Measurements from ENCODE around the gene DMAC2.

DMAC2 gene

DNA sequence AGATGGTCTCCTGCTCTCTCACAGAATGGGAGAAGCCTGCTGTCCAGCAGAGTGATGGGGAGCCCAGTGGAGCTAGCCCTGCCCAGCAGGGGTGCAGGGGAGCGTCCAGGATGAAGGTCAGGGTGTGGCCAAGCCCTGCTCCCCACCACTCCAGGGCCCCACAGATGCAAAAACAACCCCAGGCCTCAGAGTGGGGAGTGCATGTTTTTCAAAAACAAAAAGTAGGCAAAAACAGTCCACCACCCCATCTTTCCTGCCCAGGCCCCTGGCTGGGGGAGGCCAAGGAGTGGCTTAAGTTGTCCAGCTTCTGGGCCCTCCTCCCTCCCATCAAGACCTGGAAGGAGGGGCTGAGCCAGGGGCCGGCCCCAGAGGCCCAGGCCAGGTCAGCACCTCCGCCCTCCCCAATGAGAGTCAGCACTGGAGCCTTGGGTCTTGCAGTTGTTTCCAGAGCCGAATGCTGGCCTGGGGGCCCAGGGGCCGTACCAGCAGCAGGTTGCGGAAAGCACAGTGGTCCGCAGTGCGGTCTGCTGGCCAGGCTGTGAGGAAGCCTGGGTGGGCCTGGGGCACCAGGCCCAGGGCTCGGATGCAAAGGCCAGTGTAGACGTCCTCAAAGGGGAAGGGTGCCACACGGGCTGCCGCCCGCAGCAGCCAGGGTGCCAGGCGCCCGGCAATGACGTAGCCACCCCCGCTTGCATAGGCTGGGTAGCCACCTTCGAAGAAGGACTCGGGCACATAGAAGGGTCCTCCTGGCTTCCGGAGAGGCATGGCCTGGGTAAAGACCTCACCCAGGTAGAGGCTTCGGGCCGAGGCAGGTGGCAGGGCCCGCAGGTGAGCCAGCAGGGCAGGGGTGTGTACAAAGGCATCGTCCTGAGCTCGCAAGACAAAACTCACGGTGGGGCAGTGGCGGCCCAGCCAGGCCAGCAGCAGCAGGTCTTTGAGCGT, 14.3 kb downstream of the DMAC2 start:
- Histone ChIP-seq H3K36me3 (ENCODE audit: low read length) (no peaks in the 10 kb centered on the region), H2AFZ (ENCODE audit: low read depth, low read length, severe bottlenecking) (no peak overlapping the region), H3F3A (ENCODE audit: insufficient read depth) (no peaks in the 10 kb centered on the region), H3K4me3 (ENCODE audit: insufficient read depth, low read length, poor library complexity, severe bottlenecking) (no peak overlapping the region), H3K9me2 (replicated peaks; ENCODE audit: insufficient read depth, low read length) (no peaks in the 10 kb centered on the region), H3K27me3 (ENCODE audit: low read length) (no peaks in the 10 kb centered on the region), H3K27ac (ENCODE audit: low read depth, low read length) (no peak overlapping the region), H3K4me2 (ENCODE audit: low read depth, low read length, poor library complexity, severe bottlenecking) (no peak overlapping the region), H3K9ac (ENCODE audit: low read length) (no peak overlapping the region), H3K9me3 (ENCODE audit: insufficient read depth, low read length) (no peaks in the 10 kb centered on the region), H4K20me1 (ENCODE audit: low read depth, low read length) (no peaks in the 10 kb centered on the region), H3K79me2 (ENCODE audit: insufficient read depth, low read length) (no peaks in the 10 kb centered on the region)
- no peak for TF ChIP-seq EZH2phosphoT487 (conservative IDR thresholded peaks at IDR 0.05; ENCODE audit: low read length)
- no peak for TF ChIP-seq CTCF (IDR thresholded peaks at IDR 0.05; ENCODE audit: insufficient read depth, low read length, poor library complexity, severe bottlenecking)

GRCh38 chr19:41424335-41425173, 15.2 kb downstream of the DMAC2 start:
- Histone ChIP-seq H4K20me1 (ENCODE audit: low read depth, low read length) (no peaks in the 10 kb centered on the region), H3K4me2 (ENCODE audit: low read depth, low read length, poor library complexity, severe bottlenecking) (no peak overlapping the region), H3K4me3 (ENCODE audit: insufficient read depth, low read length, poor library complexity, severe bottlenecking) (no peak overlapping the region), H3K27ac (ENCODE audit: low read depth, low read length) (no peak overlapping the region), H3K36me3 (ENCODE audit: low read length) (no peaks in the 10 kb centered on the region), H3K9me2 (replicated peaks; ENCODE audit: insufficient read depth, low read length) (no peaks in the 10 kb centered on the region), H3K9me3 (ENCODE audit: insufficient read depth, low read length) (no peaks in the 10 kb centered on the region), H2AFZ (ENCODE audit: low read depth, low read length, severe bottlenecking) (no peak overlapping the region), H3F3A (ENCODE audit: insufficient read depth) (no peaks in the 10 kb centered on the region), H3K27me3 (ENCODE audit: low read length) (no peaks in the 10 kb centered on the region), H3K79me2 (ENCODE audit: insufficient read depth, low read length) (no peaks in the 10 kb centered on the region), H3K9ac (ENCODE audit: low read length) (no peak overlapping the region)
- no peak for TF ChIP-seq CTCF (IDR thresholded peaks at IDR 0.05; ENCODE audit: insufficient read depth, low read length, poor library complexity, severe bottlenecking)
- TF ChIP-seq EZH2phosphoT487 (conservative IDR thresholded peaks at IDR 0.05; ENCODE audit: low read length) = no peak

GRCh38 chr19:41422955-41423354, 16.8 kb downstream of the DMAC2 start:
- H3K9me3 ChIP-seq (ENCODE audit: insufficient read depth, low read length) = no peaks in the 10 kb centered on the region
- H3K9me2 ChIP-seq (replicated peaks; ENCODE audit: insufficient read depth, low read length) = no peaks in the 10 kb centered on the region
- no peaks in the 10 kb centered on the region for H3K27me3 ChIP-seq (ENCODE audit: low read length)
- H3K4me2 ChIP-seq (ENCODE audit: low read depth, low read length, poor library complexity, severe bottlenecking) = no peak overlapping the region
- no peaks in the 10 kb centered on the region for H3F3A ChIP-seq (ENCODE audit: insufficient read depth)
- no peaks in the 10 kb centered on the region for H3K36me3 ChIP-seq (ENCODE audit: low read length)
- H2AFZ ChIP-seq (ENCODE audit: low read depth, low read length, severe bottlenecking) = no peak overlapping the region
- H3K79me2 ChIP-seq (ENCODE audit: insufficient read depth, low read length) = no peaks in the 10 kb centered on the region
- H4K20me1 ChIP-seq (ENCODE audit: low read depth, low read length) = no peaks in the 10 kb centered on the region
- H3K27ac ChIP-seq (ENCODE audit: low read depth, low read length) = no peak overlapping the region
- no peak overlapping the region for H3K9ac ChIP-seq (ENCODE audit: low read length)
- no peak overlapping the region for H3K4me3 ChIP-seq (ENCODE audit: insufficient read depth, low read length, poor library complexity, severe bottlenecking)
- TF ChIP-seq EZH2phosphoT487 (conservative IDR thresholded peaks at IDR 0.05; ENCODE audit: low read length) (no peak), CTCF (IDR thresholded peaks at IDR 0.05; ENCODE audit: insufficient read depth, low read length, poor library complexity, severe bottlenecking) (no peak)
